GM19438 (cell line): ENCODE measurements around the gene PNMA8A.
"Not testable (repeated sequence)": the region's sequence is repeated elsewhere in the genome, so short reads cannot be mapped to it uniquely, and the experiment has no call there.

Experiments
- ATAC-seq: cut with Tn5 transposase; IDR thresholded peaks from one replicate; pipeline ENCODE4 v1.9.1; 2021; ENCODE audit warnings: low read depth; ENCODE audit not compliant: unreplicated experiment

Gene PNMA8A, protein sequence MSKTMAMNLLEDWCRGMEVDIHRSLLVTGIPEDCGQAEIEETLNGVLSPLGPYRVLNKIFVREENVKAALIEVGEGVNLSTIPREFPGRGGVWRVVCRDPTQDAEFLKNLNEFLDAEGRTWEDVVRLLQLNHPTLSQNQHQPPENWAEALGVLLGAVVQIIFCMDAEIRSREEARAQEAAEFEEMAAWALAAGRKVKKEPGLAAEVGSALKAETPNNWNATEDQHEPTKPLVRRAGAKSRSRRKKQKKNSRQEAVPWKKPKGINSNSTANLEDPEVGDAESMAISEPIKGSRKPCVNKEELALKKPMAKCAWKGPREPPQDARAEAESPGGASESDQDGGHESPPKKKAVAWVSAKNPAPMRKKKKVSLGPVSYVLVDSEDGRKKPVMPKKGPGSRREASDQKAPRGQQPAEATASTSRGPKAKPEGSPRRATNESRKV

GRCh38 chr19:46471116-46471733 lies at the start of gene PNMA8A:
Gene PNMA8A (minus strand): TSS chr19:46471563. CDS start chr19:46471035, 528 bp downstream.
- ATAC-seq = no peak

DNA sequence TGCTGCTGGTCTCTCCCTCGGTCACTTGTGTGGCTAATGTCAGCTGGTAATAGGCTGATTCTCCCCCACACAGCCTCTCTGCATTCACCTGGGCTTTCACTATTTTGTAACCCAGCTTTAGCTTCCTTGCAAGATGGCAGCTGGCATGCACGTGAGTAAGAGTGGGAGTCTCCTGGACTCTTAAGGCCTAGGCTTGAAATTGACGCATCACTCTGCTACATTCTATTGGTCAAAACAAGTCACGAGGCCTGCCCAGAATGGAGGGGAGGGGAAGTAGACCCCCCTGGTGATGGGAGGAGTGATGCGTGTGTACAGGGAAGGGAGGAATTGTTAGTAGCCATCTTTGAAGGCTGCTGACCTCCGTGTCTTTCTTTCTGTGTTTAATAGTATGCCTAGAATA lies 49.3 kb upstream of the PNMA8A start:
- no peak for ATAC-seq

- ATAC-seq = no peak
These were observed 46.1 kb upstream of the PNMA8A start for GRCh38 chr19:46517471-46517870.

DNA sequence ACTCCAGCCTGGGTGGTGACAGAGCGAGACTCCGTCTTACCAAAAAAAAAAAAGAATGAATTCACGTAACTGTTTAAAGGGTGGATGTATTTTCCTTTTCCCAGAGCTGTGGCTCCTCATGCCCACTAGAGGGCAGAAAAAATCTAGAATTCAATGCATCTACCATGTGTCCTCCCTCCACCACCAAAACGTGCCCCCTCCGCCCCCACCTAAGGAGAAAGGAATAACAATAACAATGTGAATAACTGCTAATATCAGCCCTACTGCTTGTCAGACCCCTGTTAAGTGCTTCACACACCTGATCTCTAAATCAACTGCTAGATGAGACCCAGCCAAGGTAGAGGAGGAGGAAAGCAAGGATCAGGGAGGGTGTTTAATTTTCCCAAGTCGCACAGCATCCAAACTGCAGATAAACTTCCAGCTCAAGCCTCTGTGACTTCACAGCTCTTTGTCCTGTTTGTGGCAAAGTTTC lies 44.6 kb upstream of the PNMA8A start:
- no peak for ATAC-seq

GRCh38 chr19:46515290-46515609 lies 43.9 kb upstream of the PNMA8A start:
- ATAC-seq = no peak

GRCh38 chr19:46514589-46515289 lies 43.4 kb upstream of the PNMA8A start:
- ATAC-seq = no peak

DNA sequence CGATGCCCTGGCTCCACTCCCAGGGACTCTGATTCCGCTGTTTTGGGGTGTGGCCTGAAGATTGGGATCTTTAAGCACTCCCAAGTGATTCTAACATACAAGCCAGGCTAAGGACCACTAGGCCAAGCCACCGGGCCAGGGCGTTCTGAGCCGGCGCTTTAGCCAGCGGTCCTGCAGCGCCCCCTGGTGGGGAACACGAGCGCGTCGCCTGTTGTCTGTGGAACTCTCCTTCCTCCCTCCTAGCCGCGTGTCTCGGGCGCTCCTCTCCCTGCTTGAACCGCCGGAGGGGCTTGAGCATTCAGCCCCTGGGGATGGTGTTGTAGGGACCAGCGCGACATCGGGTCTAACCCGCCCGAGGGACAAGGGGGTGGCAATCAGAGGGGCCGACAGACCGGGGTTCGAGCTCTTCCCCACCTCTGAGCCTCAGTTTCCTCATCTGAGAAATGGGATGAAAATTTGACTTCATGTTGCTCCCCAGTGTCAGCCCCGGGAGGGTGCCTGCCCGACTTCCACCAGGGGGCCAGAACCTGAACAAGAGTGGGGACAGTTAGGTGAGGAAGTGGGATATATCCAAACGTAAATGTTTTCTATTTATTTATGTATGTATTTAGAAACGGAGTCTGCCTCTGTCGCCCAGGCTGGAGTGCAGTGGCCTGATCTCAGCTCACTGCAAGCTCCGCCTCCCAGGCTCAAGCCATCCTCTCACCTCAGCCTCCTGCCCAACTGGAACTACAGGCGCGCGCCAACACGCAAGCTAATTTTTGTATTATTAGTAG lies 42.3 kb upstream of the PNMA8A start:
- no peak for ATAC-seq

DNA sequence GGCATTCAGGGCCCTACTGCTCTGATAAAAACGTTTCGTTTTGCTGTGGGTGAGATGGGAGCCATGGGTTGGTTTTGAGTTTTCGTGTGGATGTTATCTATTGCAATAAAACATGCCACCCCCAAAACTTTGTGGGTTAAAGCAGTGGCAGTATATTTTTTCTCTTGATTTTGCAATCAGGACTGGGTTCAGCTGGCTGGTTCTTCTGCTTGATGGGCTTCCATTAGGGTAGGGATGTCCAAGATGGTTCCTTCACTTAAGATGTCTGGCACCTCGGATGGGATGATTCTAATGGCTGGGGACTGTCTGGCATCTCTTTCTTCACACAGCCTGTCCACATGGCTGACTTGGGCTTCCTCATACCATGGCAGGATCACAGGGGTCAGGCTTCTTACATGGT lies 39.9 kb upstream of the PNMA8A start:
- no peak for ATAC-seq

DNA sequence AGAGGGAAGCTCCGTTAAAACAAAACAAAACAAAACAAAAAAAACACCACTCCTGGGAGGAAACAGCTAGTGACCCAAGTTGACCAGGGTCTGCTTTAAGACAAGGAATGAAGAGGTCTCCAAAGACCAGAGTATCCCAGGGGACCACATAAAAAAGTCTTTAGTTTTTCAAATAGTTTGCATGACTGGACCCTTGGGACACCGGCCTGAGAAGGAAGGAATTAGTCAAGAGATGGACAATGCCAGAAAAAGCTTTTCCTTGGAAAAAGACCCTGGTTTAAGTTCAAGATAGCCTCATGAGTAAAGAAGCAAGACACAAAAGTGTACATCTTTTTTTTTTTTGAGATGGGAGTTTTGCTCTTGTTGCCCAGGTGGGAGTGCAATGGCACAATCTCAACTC lies 36.8 kb upstream of the PNMA8A start:
- no peak for ATAC-seq

DNA sequence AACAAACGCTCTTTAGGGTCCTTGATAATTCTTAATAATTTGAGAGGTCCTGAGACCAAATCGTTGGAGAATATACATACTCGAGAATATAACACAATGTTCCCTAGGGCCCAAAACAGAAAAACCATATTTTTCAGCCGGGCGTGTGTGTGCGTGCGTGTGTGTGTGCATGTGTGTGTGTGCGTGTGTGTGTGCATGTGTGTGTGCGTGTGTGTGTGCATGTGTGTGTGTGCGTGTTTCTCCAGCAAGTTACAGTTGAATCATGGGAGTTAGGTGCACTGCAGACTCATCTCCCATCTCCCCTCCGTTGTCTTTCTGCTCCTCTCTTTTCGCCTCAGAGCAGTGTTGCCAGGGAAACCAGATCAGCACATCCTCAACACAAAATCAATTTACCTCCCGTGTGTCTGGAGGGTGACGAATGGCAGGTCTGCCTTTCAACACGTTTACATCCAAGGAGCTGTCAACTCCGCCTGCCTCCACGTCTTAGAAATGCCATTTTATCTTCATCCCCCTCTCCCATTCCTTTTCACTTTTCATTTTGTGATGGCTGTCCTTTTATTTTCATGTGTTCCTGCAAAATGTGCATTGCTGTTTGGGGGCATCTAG lies 32.6 kb upstream of the PNMA8A start:
- no peak for ATAC-seq

GRCh38 chr19:46502891-46503290 lies 31.5 kb upstream of the PNMA8A start:
- no peak for ATAC-seq

GRCh38 chr19:46499692-46500091 lies 28.3 kb upstream of the PNMA8A start:
- ATAC-seq = no peak

DNA sequence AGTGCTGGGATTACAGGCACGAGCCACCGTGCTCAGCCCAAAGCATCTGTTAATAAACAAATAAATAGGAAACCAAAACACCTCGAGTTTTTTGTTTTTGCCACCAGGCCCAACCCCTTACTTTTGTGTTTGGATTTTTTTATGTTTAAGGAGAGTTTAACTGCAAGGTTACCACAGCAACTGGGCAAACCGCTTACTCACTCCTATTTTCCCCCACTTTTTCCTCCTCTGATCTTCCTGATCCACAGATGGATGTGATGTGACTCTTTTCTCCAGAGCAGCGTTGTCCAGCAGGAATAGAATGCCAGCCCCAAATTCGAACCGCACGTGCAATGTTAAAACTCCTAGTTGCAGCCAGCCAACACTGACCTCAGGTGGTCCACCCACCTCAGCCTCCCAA lies 26.4 kb upstream of the PNMA8A start:
- no peak for ATAC-seq

GRCh38 chr19:46496886-46497285 lies 25.5 kb upstream of the PNMA8A start:
- not testable (repeated sequence) for ATAC-seq

DNA sequence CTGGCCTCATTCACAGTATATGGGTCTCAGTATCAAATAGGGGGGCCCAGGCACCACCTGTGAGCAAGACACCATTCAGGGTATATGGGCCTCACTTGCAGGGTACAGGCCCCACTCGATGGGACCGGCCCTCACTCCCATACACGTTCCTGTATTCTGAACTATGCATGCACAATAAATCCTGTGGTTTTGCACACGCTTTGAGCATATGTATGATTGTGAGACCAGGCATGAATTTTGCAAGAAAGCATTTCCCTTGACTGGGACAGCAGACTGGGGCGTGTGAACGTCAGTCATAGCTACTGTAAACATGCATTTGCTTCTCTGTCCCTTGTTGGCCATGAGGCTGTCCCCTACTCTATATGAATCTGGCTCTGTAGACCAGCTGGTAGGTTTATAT lies 24.9 kb upstream of the PNMA8A start:
- no peak for ATAC-seq

DNA sequence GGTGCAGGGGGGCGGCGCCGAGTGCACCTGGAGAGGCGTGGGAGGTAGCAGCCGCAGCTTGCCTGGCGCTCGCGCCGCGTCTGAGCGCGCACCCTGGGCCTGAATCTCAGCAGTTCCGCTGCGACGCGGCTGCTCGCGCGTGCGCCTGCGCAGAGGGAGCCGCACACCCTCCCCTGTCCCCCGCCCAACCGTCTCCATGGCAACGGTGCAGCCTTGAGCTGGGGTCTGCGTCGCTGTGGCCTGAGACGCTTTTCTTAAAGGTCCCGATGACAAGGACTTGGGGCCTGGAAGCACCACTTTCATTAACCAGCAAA lies 24.4 kb upstream of the PNMA8A start, which contains the start of gene PNMA8B:
Gene PNMA8B (minus strand): TSS at position 82 of the 314 bp plus-strand sequence. CDS start 402 bp downstream, outside the sequence.
- no peak for ATAC-seq

DNA sequence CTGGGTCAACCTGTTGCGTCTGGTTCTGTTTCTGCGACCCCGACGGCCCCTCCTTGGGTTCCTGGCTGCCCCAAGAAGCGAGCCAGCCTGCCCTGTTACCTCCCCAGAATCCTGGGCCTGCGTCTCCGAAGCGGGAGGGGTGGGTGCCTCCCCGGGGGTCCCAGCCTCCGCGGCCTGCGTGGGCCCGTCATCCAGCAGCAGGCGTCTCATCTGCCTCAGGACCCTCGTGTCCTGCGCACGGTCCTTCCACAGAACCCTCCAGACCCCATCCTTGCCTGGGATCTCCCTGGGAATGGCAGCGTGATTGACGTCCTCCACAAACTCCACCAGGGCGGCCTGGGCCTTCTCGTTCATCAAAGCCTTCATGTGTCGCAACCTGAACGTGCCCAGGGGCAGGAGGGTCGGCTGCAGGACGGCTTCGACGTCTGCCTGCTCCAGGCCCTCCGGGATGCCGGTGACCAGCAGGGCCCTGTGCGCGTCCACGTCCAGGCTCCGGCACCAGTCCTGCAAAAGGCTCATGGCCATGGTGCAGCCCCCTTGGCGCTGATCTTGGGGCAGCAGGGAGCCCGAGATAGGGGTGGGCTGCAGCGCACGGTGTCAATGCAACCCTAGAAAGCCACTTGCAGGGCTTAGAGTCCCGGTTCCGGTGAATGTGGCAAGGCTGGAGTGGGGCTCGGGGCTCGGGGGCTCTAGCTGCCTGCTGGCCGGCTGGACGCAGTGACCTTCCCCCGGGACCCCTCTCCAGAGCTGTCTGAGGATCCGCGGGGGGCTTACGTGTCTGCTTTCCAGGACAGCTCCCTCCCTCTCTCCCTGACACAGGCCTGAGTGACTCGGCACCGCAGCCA lies 23.8 kb upstream of the PNMA8A start:
- ATAC-seq = no peak

DNA sequence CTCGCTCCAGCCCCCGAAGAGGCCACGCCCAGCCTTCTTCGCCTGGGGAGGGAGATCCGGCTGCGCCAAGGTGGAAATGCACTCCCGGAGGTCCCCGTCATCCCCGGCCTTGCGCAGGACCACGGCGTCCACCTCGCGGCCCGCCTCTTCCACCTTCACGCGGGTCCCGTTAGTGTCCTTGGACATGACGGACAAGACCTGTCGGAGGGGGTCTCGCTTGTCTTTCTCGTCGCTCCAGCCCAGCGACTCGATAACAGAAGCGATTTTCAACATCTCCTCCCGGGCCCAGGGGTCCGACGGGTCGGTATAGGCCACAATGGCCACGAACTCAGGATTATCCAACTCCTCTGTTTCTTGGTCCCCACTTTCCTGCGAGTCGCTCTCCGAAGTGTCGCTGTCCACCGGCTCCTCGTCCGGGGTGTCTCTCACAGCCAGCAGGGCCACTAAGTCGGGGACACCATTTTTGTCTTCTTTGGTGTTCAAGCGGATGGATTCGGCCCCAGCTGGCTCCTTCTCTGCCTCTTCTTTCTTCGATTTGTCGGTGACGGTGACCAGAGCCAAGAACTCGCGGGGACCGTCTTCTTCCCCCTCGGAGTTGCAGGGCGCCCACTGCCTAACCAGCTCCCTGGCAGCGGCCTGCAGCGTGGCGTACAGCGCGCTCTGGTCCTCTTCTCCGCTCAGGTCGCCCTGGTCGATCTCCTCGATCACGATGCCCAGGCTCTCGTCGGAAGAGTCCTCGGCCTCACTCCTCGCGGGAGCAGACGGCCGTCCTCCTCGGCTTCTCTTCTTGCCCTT lies 23.0 kb upstream of the PNMA8A start:
- ATAC-seq = no peak
